Skeletal muscle satellite cell (primary cell): ENCODE data around the gene SNX8.
"Not testable (repeated sequence)": the region's sequence is repeated elsewhere in the genome, so short reads cannot be mapped to it uniquely, and the experiment has no call there.

Experiments used
- H3K27me3 ChIP-seq: 2 replicates; pipeline ENCODE4 v1.7.0; 2013; ENCODE audit warnings: low read length; ENCODE audit not compliant: control insufficient read depth, insufficient read depth
- H3K36me3 ChIP-seq: 2 replicates; pipeline ENCODE4 v1.7.0; 2013; ENCODE audit warnings: mild to moderate bottlenecking, control low read depth, low read length; ENCODE audit not compliant: insufficient read depth
- H3K4me1 ChIP-seq: 2 replicates; pipeline ENCODE4 v1.7.0; 2013; ENCODE audit warnings: low read length; ENCODE audit not compliant: control insufficient read depth, insufficient read depth
- H3K4me2 ChIP-seq: 2 replicates; pipeline ENCODE4 v1.7.0; 2013; ENCODE audit warnings: mild to moderate bottlenecking, low read length
- H3K4me3 ChIP-seq: 2 replicates; pipeline ENCODE4 v1.7.0; 2013; ENCODE audit warnings: low read length
- H3K9ac ChIP-seq: 2 replicates; pipeline ENCODE4 v1.7.0; 2013; ENCODE audit warnings: mild to moderate bottlenecking, low read depth, low read length, moderate library complexity
- H3K9me3 ChIP-seq: replicated peaks from 2 replicates; pipeline ENCODE4 v1.7.0; 2013; ENCODE audit warnings: mild to moderate bottlenecking, control low read depth, low read length

The SNX8 gene

GRCh38 chr7:2302743-2303397 lies 11.4 kb downstream of the SNX8 start:
- peaks cover 17% of the 10 kb centered on the region for H3K4me1 ChIP-seq
- not testable (repeated sequence) for H3K9me3 ChIP-seq, H3K27me3 ChIP-seq, H3K4me3 ChIP-seq, H3K9ac ChIP-seq, H3K36me3 ChIP-seq, H3K4me2 ChIP-seq

DNA sequence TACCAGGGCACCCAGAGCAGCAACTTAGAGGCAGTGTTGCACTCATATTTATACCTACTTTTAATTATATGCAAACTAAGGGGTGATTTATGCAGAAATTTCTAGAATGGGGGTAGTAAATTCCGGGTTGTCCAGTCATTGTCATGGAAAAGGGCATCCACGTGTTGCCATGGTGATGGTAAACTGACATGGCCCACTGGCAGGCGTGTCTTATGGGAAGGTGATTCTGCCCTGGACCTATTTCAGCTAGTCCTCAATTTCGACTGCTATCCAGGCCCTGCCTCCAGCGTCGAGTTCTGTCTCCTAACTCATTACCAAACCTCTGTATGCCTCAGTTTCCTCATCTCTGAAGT lies 12.8 kb downstream of the SNX8 start:
- Histone ChIP-seq H3K9ac (no peak overlapping the region), H3K9me3 (no peaks in the 10 kb centered on the region), H3K4me3 (no peak overlapping the region), H3K27me3 (no peaks in the 10 kb centered on the region), H3K4me2 (no peak overlapping the region), H3K36me3 (no peaks in the 10 kb centered on the region), H3K4me1 (peaks cover 17% of the 10 kb centered on the region)

DNA sequence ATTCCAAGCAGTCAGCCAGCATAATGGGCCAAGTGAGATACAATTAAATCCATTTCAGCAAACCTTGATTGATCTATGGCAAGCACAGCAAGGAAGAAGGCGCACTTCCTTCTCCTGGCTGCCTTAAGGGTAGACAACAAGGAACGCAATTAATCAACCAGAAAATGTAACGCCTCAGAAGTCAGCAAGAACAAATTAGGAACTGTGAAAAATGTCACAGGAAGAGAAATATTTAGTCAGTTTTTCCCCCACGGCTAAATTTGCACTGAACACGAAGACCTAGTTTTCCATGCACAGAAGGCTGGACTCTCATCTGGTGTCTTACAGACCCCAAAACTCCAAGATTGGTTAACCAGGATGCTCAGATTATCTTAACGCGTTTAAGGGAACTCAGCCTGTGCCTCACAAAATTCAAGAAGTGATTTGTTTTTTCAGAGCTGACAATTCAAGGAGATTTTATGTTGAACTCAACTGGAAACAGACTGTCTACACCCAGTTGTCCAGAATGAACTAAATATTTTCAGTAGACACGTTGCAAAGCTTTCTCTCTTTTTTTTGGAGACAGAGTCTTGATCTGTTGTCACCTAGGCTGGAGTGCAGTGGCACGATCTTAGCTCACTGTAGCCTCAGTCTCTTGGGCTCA lies 14.2 kb downstream of the SNX8 start:
- Histone ChIP-seq H3K36me3 (no peaks in the 10 kb centered on the region), H3K4me2 (no peak overlapping the region), H3K4me1 (peaks cover 17% of the 10 kb centered on the region), H3K4me3 (no peak overlapping the region), H3K27me3 (no peaks in the 10 kb centered on the region), H3K9me3 (no peaks in the 10 kb centered on the region), H3K9ac (no peak overlapping the region)

- H3K9me3 ChIP-seq, result no peaks in the 10 kb centered on the region
- no peak overlapping the region for H3K4me2 ChIP-seq
- no peaks in the 10 kb centered on the region for H3K27me3 ChIP-seq
- H3K4me3 ChIP-seq, result no peak overlapping the region
- H3K4me1 ChIP-seq, result peaks cover 17% of the 10 kb centered on the region
- H3K36me3 ChIP-seq, result no peaks in the 10 kb centered on the region
- H3K9ac ChIP-seq, result no peak overlapping the region
Measured at GRCh38 chr7:2299131-2299829, 15.0 kb downstream of the SNX8 start.

DNA sequence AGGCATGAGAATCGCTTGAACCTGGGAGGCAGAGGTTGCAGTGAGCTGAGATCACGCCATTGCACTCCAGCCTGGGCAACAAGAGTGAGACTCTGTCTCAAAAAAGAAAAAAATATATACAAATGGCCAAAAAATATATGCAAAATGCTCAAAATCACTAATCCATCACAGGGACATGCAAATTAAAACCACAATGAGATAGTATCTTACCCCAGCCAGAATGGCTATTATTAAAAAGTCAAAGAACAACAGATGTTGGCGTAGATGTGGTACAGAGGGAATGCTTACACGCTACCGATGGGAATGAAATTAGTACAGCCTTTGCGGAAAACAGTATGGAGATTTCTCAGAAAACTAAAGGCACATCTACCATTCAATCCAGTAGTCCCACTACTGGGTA lies 17.4 kb downstream of the SNX8 start:
- Histone ChIP-seq H3K27me3 (no peaks in the 10 kb centered on the region), H3K4me2 (no peak overlapping the region), H3K9me3 (no peaks in the 10 kb centered on the region), H3K4me1 (peaks cover 17% of the 10 kb centered on the region), H3K9ac (no peak overlapping the region), H3K36me3 (no peaks in the 10 kb centered on the region), H3K4me3 (no peak overlapping the region)

DNA sequence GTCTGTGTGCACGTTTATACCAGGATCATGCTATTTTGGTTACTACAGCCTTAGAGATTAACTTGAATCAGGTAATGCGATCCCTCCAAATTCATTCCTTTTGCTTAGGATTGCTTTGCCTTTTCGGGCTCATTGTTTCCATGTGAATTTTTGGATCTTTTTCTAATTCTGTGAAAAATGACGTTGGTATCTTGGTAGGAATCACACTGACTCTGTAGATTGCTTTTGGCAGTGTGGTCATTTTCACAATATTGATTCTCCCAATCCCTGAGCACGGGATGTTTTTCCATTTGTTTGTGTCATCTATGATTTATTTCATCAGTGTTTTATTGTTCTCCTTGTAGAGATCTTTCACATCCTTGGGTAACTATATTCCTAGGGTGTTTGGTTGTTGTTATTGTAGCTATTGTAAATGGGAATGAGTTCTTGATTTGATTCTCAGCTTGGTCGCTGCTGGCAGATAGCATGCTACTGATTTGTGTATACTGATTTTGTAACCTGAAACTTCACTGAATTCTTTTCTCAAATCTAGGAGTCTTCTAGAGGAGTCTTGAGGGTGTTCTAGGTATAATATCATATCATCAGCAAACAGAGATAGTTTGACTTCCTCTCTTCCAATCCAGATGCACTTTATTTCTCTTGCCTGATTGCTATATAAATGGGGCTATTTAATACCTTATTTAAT lies 18.2 kb downstream of the SNX8 start:
- Histone ChIP-seq H3K4me1 (peaks cover 14% of the 10 kb centered on the region), H3K4me3 (no peak overlapping the region)

DNA sequence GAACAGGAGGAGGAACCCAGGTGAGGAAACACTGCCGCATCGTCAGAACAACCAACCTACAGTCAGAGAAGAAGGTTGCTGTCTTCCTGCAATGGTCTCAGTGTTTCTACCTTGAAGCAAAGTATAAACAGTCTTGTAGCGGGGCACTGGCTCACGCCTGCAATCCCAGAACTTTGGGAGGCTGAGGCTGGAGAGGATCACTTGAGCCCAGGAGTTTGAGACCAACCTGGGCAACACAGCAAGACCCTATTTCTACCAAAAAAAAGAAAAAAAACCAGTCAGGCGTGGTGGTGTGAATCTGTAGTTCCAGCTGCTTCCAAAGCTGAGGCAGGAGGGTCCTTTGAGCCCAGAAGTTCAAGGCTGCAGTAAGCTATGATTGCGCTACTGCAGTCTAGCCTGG lies 23.4 kb downstream of the SNX8 start:
- Histone ChIP-seq H3K27me3 (no peaks in the 10 kb centered on the region), H3K4me2 (no peak overlapping the region), H3K9me3 (no peaks in the 10 kb centered on the region), H3K36me3 (no peaks in the 10 kb centered on the region), H3K4me1 (no peaks in the 10 kb centered on the region), H3K9ac (no peak overlapping the region), H3K4me3 (no peak overlapping the region)

More for the DNA sequence above, 18.2 kb downstream of the SNX8 start:
- H3K9ac ChIP-seq, result no peak overlapping the region
- no peaks in the 10 kb centered on the region for H3K36me3 ChIP-seq
- H3K4me2 ChIP-seq, result no peak overlapping the region
- H3K9me3 ChIP-seq, result no peaks in the 10 kb centered on the region
- H3K27me3 ChIP-seq, result no peaks in the 10 kb centered on the region

DNA sequence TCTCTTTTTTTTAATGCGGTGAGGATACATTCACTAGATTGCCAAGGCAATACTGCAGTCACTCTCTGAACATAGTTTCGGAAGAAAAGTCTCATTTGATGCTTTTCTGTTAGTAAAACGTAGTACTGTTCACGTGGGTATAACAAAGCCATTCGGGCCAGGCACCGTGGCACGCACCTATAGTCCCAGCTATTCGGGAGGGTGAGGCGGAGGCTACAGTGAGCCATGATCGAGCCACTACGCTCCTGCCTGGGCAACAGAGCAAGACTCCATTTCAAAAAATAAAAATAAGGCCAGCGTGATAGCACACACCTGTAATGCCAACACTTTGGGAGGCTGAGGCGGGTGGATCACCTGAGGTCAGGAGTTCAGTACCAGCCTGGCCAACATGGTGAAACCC lies 24.6 kb downstream of the SNX8 start:
- Histone ChIP-seq H3K9me3 (no peaks in the 10 kb centered on the region), H3K27me3 (no peaks in the 10 kb centered on the region), H3K36me3 (no peaks in the 10 kb centered on the region), H3K4me1 (no peaks in the 10 kb centered on the region), H3K4me2 (no peak overlapping the region), H3K4me3 (no peak overlapping the region), H3K9ac (no peak overlapping the region)

- Histone ChIP-seq H3K4me1 (no peaks in the 10 kb centered on the region), H3K4me2 (no peak overlapping the region), H3K9me3 (no peaks in the 10 kb centered on the region), H3K9ac (no peak overlapping the region), H3K36me3 (no peaks in the 10 kb centered on the region), H3K27me3 (no peaks in the 10 kb centered on the region), H3K4me3 (no peak overlapping the region)
Measured at GRCh38 chr7:2289111-2289586, 25.1 kb downstream of the SNX8 start.

DNA sequence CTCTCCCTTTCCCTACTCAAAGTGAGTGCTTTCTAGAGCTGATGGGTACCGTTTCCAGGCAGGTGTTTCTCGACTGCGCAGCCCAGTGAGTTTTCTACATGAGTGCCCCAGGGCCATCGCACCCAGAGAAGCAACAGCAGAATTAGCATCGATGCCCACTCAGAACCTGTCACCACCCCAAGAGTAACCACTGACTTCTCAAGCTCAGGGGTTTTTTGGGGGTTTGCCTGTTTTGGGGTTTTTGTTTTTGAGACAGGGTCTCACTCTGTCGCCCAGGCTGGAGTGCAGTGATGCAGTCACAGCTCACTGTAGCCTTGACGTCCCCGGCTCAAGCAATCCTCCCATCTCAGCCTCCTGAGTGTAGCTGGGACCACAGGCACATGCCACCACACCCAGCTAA lies 25.7 kb downstream of the SNX8 start:
- H3K4me3 ChIP-seq, result no peak overlapping the region
- no peak overlapping the region for H3K4me2 ChIP-seq
- no peaks in the 10 kb centered on the region for H3K4me1 ChIP-seq
- no peaks in the 10 kb centered on the region for H3K36me3 ChIP-seq
- H3K9me3 ChIP-seq, result no peaks in the 10 kb centered on the region
- H3K9ac ChIP-seq, result no peak overlapping the region
- H3K27me3 ChIP-seq, result no peaks in the 10 kb centered on the region

DNA sequence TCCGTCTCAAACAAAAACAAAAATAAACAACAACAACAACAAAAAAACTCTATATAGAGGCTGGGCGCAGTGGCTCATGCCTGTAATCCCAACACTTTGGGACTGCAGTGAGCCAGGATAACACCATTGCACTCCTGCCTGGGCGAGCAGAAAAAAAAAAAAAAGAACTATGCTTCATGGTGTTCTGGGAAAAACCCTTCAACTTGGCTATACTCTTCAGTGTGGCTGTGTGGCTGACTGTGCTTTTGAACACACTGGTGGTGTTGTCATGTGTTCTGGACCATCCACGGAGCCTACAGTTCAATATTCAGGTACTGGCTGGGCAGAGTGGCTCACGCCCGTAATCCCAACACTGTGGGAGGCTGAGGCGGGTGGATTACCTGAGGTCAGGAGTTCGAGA lies 26.5 kb downstream of the SNX8 start:
- Histone ChIP-seq H3K27me3 (no peaks in the 10 kb centered on the region), H3K36me3 (no peaks in the 10 kb centered on the region)

More for the DNA sequence above, 26.5 kb downstream of the SNX8 start:
- Histone ChIP-seq H3K4me3 (no peak overlapping the region), H3K4me1 (no peaks in the 10 kb centered on the region), H3K9ac (no peak overlapping the region), H3K9me3 (no peaks in the 10 kb centered on the region), H3K4me2 (no peak overlapping the region)
